HEK293 (cell line): Measurements from ENCODE around the gene SRSF4.

ENCODE experiments used
- CTCF ChIA-PET: fragments of 350-600 bp; formaldehyde crosslinking; extraction: SDS; loops from one replicate; lab custom pipeline; 2021; ENCODE audit warnings: antibody characterized with exemption; lab: Yijun Ruan, JAX
- POLR2A ChIA-PET: fragments of 300-600 bp; formaldehyde crosslinking; extraction: SDS; loops from one replicate; lab custom pipeline; 2020; ENCODE audit warnings: antibody characterized with exemption, inconsistent platforms; lab: Yijun Ruan, JAX
- H3K27ac ChIP-seq: fragments of 200-500 bp; sonication (Bioruptor generic); 2 replicates; pipeline ENCODE4 v1.5.1; 2014; ENCODE audit warnings: low read depth, low read length, control low read depth, inconsistent platforms; ENCODE audit errors: extremely low read depth
- H3K36me3 ChIP-seq, 2 experiments: fragments of 200-500 bp in 1 of 2; sonication (Bioruptor generic) in 1 of 2; 1 replicate in 1 of 2; 2 replicates in 1 of 2; pipeline ENCODE4 v1.5.1; 2014 to 2017; ENCODE audit warnings: inconsistent platforms in 2 of 2, low read length in 2 of 2; ENCODE audit not compliant: control insufficient read depth in 2 of 2, insufficient read depth in 1 of 2
- H3K4me1 ChIP-seq: fragments of 200-500 bp; sonication (Bioruptor generic); 2 replicates; pipeline ENCODE4 v1.5.1; 2014; ENCODE audit warnings: mild to moderate bottlenecking, low read length, inconsistent platforms; ENCODE audit not compliant: control insufficient read depth, insufficient read depth
- H3K4me3 ChIP-seq: 2 replicates; pipeline ENCODE4 v1.5.1; 2011; ENCODE audit warnings: low read depth, mild to moderate bottlenecking, control low read depth, low read length, moderate library complexity
- H3K9me3 ChIP-seq: fragments of 200-500 bp; sonication (Bioruptor generic); 2 replicates; pipeline ENCODE4 v1.5.1; 2014; ENCODE audit warnings: low read depth, low read length, inconsistent platforms; ENCODE audit not compliant: control insufficient read depth, insufficient read depth
- BCL11B ChIP-seq: fragments of 450-650 bp; formaldehyde crosslinking; IDR thresholded peaks from 2 replicates; pipeline ENCODE4 v1.5.1; 2016; ENCODE audit warnings: low read depth, missing biosample characterization, missing genetic modification characterization
- EGR2 ChIP-seq: fragments of 450-650 bp; formaldehyde crosslinking; IDR thresholded peaks from 2 replicates; pipeline ENCODE4 v1.5.1; 2016; ENCODE audit warnings: low read depth, missing biosample characterization, missing genetic modification characterization
- GLI4 ChIP-seq: fragments of 450-650 bp; formaldehyde crosslinking; IDR thresholded peaks from 2 replicates; pipeline ENCODE4 v1.5.1; 2016; ENCODE audit warnings: missing biosample characterization, missing genetic modification characterization
- GLIS1 ChIP-seq: fragments of 450-650 bp; formaldehyde crosslinking; IDR thresholded peaks from 2 replicates; pipeline ENCODE4 v1.5.1; 2016; ENCODE audit warnings: missing biosample characterization, missing genetic modification characterization
- IKZF3 ChIP-seq: fragments of 450-650 bp; IDR thresholded peaks from 2 replicates; pipeline ENCODE4 v1.5.0; 2018; ENCODE audit warnings: missing biosample characterization, mild to moderate bottlenecking, missing genetic modification characterization, moderate library complexity
- KLF1 ChIP-seq: fragments of 450-650 bp; formaldehyde crosslinking; IDR thresholded peaks from 2 replicates; pipeline ENCODE4 v1.5.1; 2016; ENCODE audit warnings: missing biosample characterization, missing genetic modification characterization
- SETDB1 ChIP-seq: IDR thresholded peaks from one replicate; pipeline ENCODE4 v1.6.1; 2017; ENCODE audit warnings: mild to moderate bottlenecking, low read length, moderate library complexity, mixed read lengths; ENCODE audit not compliant: insufficient read length
- TRIM28 ChIP-seq: IDR thresholded peaks from 2 replicates; pipeline ENCODE4 v1.6.1; 2011; ENCODE audit warnings: low read length, control low read depth, borderline replicate concordance
- WT1 ChIP-seq: fragments of 450-650 bp; formaldehyde crosslinking; IDR thresholded peaks from 2 replicates; pipeline ENCODE4 v1.5.1; 2016; ENCODE audit warnings: missing biosample characterization, missing genetic modification characterization
- YY2 ChIP-seq: fragments of 450-650 bp; formaldehyde crosslinking; IDR thresholded peaks from 2 replicates; pipeline ENCODE4 v1.5.1; 2016; ENCODE audit warnings: missing biosample characterization, missing genetic modification characterization
- ZFHX2 ChIP-seq: fragments of 450-650 bp; formaldehyde crosslinking; conservative IDR thresholded peaks from 2 replicates; pipeline ENCODE4 v1.5.1; 2016; ENCODE audit warnings: missing biosample characterization, missing genetic modification characterization
- ZIC2 ChIP-seq: fragments of 450-650 bp; formaldehyde crosslinking; IDR thresholded peaks from 2 replicates; pipeline ENCODE4 v1.5.1; 2016; ENCODE audit warnings: missing biosample characterization, missing genetic modification characterization
- ZNF121 ChIP-seq: fragments of 450-650 bp; formaldehyde crosslinking; IDR thresholded peaks from 2 replicates; pipeline ENCODE4 v1.5.1; 2016; ENCODE audit warnings: missing biosample characterization, missing genetic modification characterization
- ZNF174 ChIP-seq: fragments of 450-650 bp; formaldehyde crosslinking; IDR thresholded peaks from 2 replicates; pipeline ENCODE4 v1.5.0; 2017; ENCODE audit warnings: missing biosample characterization, mild to moderate bottlenecking, missing genetic modification characterization
- ZNF398 ChIP-seq: fragments of 450-650 bp; formaldehyde crosslinking; IDR thresholded peaks from 2 replicates; pipeline ENCODE4 v1.5.1; 2017; ENCODE audit warnings: missing biosample characterization, missing genetic modification characterization
- ZNF433 ChIP-seq: fragments of 450-650 bp; formaldehyde crosslinking; IDR thresholded peaks from 2 replicates; pipeline ENCODE4 v1.5.1; 2016; ENCODE audit warnings: missing biosample characterization, missing genetic modification characterization, low read depth
- ZNF555 ChIP-seq: fragments of 450-650 bp; formaldehyde crosslinking; conservative IDR thresholded peaks from 2 replicates; pipeline ENCODE4 v1.5.1; 2017; ENCODE audit warnings: missing biosample characterization, mild to moderate bottlenecking, missing genetic modification characterization, inconsistent platforms
- ZNF585B ChIP-seq: fragments of 450-650 bp; formaldehyde crosslinking; IDR thresholded peaks from 2 replicates; pipeline ENCODE4 v1.5.1; 2016; ENCODE audit warnings: missing biosample characterization, missing genetic modification characterization
- ZNF639 ChIP-seq: fragments of 450-650 bp; formaldehyde crosslinking; IDR thresholded peaks from 2 replicates; pipeline ENCODE4 v1.5.1; 2016; ENCODE audit warnings: missing biosample characterization, missing genetic modification characterization
- ZNF768 ChIP-seq: fragments of 450-650 bp; formaldehyde crosslinking; IDR thresholded peaks from 2 replicates; pipeline ENCODE4 v1.5.1; 2018; ENCODE audit warnings: missing biosample characterization, mild to moderate bottlenecking, missing genetic modification characterization
- TF ChIP-seq, protein P1 (sequence below): fragments of 450-650 bp; formaldehyde crosslinking; IDR thresholded peaks from 2 replicates; pipeline ENCODE4 v1.5.1; 2017; ENCODE audit warnings: missing biosample characterization, missing genetic modification characterization
- TF ChIP-seq, protein P2 (sequence below): fragments of 450-650 bp; formaldehyde crosslinking; IDR thresholded peaks from 2 replicates; pipeline ENCODE4 v1.5.1; 2016; ENCODE audit warnings: missing biosample characterization, missing genetic modification characterization
- TF ChIP-seq, protein P3 (sequence below): fragments of 450-650 bp; formaldehyde crosslinking; IDR thresholded peaks from 2 replicates; pipeline ENCODE4 v1.5.1; 2016; ENCODE audit warnings: missing biosample characterization, missing genetic modification characterization

The SRSF4 gene

DNA sequence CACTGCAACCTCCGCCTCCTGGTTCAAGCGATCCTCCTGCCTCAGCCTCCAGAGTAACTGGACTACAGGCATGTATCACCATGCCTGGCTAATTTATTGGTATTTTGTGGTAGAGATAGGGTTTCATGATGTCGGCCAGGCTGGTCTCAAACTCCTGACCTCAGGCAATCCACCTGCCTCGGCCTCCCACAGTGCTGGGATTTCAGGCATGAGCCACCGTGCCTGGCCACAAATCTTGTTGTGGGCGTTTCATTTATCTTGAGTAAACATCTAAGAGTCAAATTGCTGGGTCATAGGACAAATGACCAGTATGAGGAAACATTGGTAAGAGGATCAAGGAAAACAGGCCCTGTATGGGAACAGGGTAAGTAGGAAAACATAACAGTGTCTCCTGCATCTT lies 75.9 kb downstream of the SRSF4 start:
- Histone ChIP-seq H3K27ac (no peak overlapping the region), H3K9me3 (no peaks in the 10 kb centered on the region), H3K4me3 (no peak overlapping the region), H3K4me1 (no peaks in the 10 kb centered on the region), H3K36me3 (peaks cover 6 to 27% of the 10 kb centered on the region in 2 experiments; a peak in 2 of 3 replicates)
- TF ChIP-seq ZFHX2 (peak; percentile 67), ZNF639 (tag by site-specific recombination) (no peak), EGR2 (peak; percentile 68), IKZF3 (tag by site-specific recombination) (no peak), GLIS1 (tag by site-specific recombination) (peak; percentile 22; the same call in 1 of the 2 replicates), SETDB1 (no peak)
- ChIA-PET CTCF (no interaction called here), POLR2A (no interaction called here)

- Histone ChIP-seq H3K9me3 (no peaks in the 10 kb centered on the region), H3K4me3 (no peak overlapping the region), H3K27ac (no peak overlapping the region), H3K36me3 (peaks cover 4 to 32% of the 10 kb centered on the region in 2 experiments; a peak in 2 of 3 replicates), H3K4me1 (peaks cover 11% of the 10 kb centered on the region)
- CTCF ChIA-PET = no interaction called here
- POLR2A ChIA-PET = no interaction called here
- TF ChIP-seq ZNF768 (tag by site-specific recombination) = no peak
- TF ChIP-seq, protein P1, sequence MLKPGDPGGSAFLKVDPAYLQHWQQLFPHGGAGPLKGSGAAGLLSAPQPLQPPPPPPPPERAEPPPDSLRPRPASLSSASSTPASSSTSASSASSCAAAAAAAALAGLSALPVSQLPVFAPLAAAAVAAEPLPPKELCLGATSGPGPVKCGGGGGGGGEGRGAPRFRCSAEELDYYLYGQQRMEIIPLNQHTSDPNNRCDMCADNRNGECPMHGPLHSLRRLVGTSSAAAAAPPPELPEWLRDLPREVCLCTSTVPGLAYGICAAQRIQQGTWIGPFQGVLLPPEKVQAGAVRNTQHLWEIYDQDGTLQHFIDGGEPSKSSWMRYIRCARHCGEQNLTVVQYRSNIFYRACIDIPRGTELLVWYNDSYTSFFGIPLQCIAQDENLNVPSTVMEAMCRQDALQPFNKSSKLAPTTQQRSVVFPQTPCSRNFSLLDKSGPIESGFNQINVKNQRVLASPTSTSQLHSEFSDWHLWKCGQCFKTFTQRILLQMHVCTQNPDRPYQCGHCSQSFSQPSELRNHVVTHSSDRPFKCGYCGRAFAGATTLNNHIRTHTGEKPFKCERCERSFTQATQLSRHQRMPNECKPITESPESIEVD (tag by site-specific recombination) = no peak
- TF ChIP-seq ZFHX2 = no peak
- no peak for TF ChIP-seq YY2
- TF ChIP-seq, protein P2, sequence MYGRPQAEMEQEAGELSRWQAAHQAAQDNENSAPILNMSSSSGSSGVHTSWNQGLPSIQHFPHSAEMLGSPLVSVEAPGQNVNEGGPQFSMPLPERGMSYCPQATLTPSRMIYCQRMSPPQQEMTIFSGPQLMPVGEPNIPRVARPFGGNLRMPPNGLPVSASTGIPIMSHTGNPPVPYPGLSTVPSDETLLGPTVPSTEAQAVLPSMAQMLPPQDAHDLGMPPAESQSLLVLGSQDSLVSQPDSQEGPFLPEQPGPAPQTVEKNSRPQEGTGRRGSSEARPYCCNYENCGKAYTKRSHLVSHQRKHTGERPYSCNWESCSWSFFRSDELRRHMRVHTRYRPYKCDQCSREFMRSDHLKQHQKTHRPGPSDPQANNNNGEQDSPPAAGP (tag by site-specific recombination) = no peak
- no peak for TF ChIP-seq ZNF433
- TF ChIP-seq, protein P3, sequence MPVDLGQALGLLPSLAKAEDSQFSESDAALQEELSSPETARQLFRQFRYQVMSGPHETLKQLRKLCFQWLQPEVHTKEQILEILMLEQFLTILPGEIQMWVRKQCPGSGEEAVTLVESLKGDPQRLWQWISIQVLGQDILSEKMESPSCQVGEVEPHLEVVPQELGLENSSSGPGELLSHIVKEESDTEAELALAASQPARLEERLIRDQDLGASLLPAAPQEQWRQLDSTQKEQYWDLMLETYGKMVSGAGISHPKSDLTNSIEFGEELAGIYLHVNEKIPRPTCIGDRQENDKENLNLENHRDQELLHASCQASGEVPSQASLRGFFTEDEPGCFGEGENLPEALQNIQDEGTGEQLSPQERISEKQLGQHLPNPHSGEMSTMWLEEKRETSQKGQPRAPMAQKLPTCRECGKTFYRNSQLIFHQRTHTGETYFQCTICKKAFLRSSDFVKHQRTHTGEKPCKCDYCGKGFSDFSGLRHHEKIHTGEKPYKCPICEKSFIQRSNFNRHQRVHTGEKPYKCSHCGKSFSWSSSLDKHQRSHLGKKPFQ (tag by site-specific recombination) = no peak
- no peak for TF ChIP-seq WT1 (tag by site-specific recombination)
- TF ChIP-seq ZNF585B (tag by site-specific recombination) = no peak
- TF ChIP-seq ZNF555 = no peak
- TF ChIP-seq BCL11B = no peak
- TF ChIP-seq ZNF121 (tag by site-specific recombination) = no peak
- TF ChIP-seq ZNF398 (tag by site-specific recombination) = no peak
- no peak for TF ChIP-seq ZNF174 (tag by site-specific recombination)
- no peak for TF ChIP-seq ZIC2 (tag by site-specific recombination)
- no peak for TF ChIP-seq TRIM28
- TF ChIP-seq GLI4 (tag by site-specific recombination) = no peak
- no peak for TF ChIP-seq KLF1 (tag by site-specific recombination)
Measured at GRCh38 chr1:29100487-29100886, 81.2 kb downstream of the SRSF4 start.
